Measurements from ENCODE around the gene CGNL1.

The CGNL1 gene

GRCh38 chr15:57424628-57425405, 48.5 kb downstream of the CGNL1 start:
- no peak for DNase-seq (ENCODE audit: extremely low spot score)

GRCh38 chr15:57425842-57426241, 49.5 kb downstream of the CGNL1 start:
- CTCF ChIA-PET = no interaction called here
- POLR2A ChIA-PET = no interaction called here
- no peak for DNase-seq (ENCODE audit: extremely low spot score)
- TF ChIP-seq CTCF (IDR thresholded peaks at IDR 0.05; ENCODE audit: control extremely low read depth, extremely low read depth, low read depth, missing control alignments) = no peak

More at GRCh38 chr15:57424628-57425405, 48.5 kb downstream of the CGNL1 start:
- TF ChIP-seq CTCF (IDR thresholded peaks at IDR 0.05; ENCODE audit: control extremely low read depth, extremely low read depth, low read depth, missing control alignments) = no peak
- POLR2A ChIA-PET = no interaction called here
- CTCF ChIA-PET = no interaction called here

- DNase-seq (ENCODE audit: extremely low spot score) = no peak
- POLR2A ChIA-PET = no interaction called here
- CTCF ChIA-PET = interaction anchor here (1.1 kb wide), 1 partner anchor 121 kb away, joined by 3 read pairs; no protein-coding TSS in a partner anchor
- no peak for TF ChIP-seq CTCF (IDR thresholded peaks at IDR 0.05; ENCODE audit: control extremely low read depth, extremely low read depth, low read depth, missing control alignments)
Observed at GRCh38 chr15:57427367-57427821, 51.1 kb downstream of the CGNL1 start.

GRCh38 chr15:57432141-57432741, 55.9 kb downstream of the CGNL1 start:
- CTCF ChIA-PET = no interaction called here
- POLR2A ChIA-PET = no interaction called here
- DNase-seq (ENCODE audit: extremely low spot score) = no peak
- no peak for TF ChIP-seq CTCF (IDR thresholded peaks at IDR 0.05; ENCODE audit: control extremely low read depth, extremely low read depth, low read depth, missing control alignments)

GRCh38 chr15:57436166-57436565, 59.9 kb downstream of the CGNL1 start:
- CTCF ChIA-PET = interaction anchor here (0.9 to 1.2 kb wide), 2 partner anchors 18 to 106 kb away, joined by 3 read pairs; no protein-coding TSS in a partner anchor
- no peak for DNase-seq (ENCODE audit: extremely low spot score)

GRCh38 chr15:57436961-57437360, 60.7 kb downstream of the CGNL1 start:
- CTCF ChIA-PET = interaction anchor here (1.2 kb wide), 1 partner anchor 19 kb away, joined by 3 read pairs; no protein-coding TSS in a partner anchor
- TF ChIP-seq CTCF (IDR thresholded peaks at IDR 0.05; ENCODE audit: control extremely low read depth, extremely low read depth, low read depth, missing control alignments) = no peak

More at GRCh38 chr15:57436166-57436565, 59.9 kb downstream of the CGNL1 start:
- TF ChIP-seq CTCF (IDR thresholded peaks at IDR 0.05; ENCODE audit: control extremely low read depth, extremely low read depth, low read depth, missing control alignments) = no peak
- POLR2A ChIA-PET = no interaction called here

More at GRCh38 chr15:57436961-57437360, 60.7 kb downstream of the CGNL1 start:
- no peak for DNase-seq (ENCODE audit: extremely low spot score)
- POLR2A ChIA-PET = no interaction called here
